Thyroid gland (tissue), 4 donors: ENCODE measurements around the gene DKK2.

Experiments
- POLR2A ChIP-seq, 2 donors: fragments of 450-650 bp; IDR thresholded peaks; one replicate each; pipeline ENCODE4 v1.6.1; 2017; ENCODE audit warnings: antibody characterized with exemption in 2 of 2, mild to moderate bottlenecking in 2 of 2, moderate library complexity in 1 of 2
- TF ChIP-seq, protein P1 (sequence below), 6 experiments: fragments of 200-600 bp in 3 of 6; fragments of 450-650 bp in 3 of 6; sonication (generic) in 3 of 6; IDR thresholded peaks; one replicate each; pipeline ENCODE4 v1.5.1; 2016 to 2019; ENCODE audit warnings: antibody characterized with exemption in 6 of 6, mild to moderate bottlenecking in 2 of 6, inconsistent platforms in 1 of 6, moderate library complexity in 1 of 6

DNA sequence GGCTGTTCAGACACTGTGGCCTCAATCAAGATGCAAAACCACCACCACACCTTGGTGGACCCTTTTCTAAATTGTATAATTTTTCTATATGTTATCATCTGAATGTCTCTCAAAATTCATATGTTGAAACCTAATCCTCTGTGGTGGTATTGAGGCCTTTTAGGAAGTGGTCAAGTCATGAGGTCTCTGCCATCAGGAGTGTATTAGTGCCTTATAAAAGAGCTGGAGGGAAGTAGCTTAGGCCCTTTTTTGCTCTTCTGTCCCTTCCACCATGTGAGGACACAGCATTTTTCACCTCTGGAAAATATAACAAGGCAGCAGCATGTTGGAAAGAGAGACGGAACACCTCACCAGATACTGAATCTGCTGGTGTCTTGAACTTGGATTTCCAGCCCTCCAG lies 30.5 kb upstream of the DKK2 start:
- TF ChIP-seq, protein P1, sequence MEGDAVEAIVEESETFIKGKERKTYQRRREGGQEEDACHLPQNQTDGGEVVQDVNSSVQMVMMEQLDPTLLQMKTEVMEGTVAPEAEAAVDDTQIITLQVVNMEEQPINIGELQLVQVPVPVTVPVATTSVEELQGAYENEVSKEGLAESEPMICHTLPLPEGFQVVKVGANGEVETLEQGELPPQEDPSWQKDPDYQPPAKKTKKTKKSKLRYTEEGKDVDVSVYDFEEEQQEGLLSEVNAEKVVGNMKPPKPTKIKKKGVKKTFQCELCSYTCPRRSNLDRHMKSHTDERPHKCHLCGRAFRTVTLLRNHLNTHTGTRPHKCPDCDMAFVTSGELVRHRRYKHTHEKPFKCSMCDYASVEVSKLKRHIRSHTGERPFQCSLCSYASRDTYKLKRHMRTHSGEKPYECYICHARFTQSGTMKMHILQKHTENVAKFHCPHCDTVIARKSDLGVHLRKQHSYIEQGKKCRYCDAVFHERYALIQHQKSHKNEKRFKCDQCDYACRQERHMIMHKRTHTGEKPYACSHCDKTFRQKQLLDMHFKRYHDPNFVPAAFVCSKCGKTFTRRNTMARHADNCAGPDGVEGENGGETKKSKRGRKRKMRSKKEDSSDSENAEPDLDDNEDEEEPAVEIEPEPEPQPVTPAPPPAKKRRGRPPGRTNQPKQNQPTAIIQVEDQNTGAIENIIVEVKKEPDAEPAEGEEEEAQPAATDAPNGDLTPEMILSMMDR (IDR thresholded peaks at IDR 0.05) = no peak
- no peak for TF ChIP-seq POLR2A (IDR thresholded peaks at IDR 0.05)
